Astrocyte of the spinal cord (primary cell): ENCODE results near the gene OR2A12.

ENCODE experiments used
- DNase-seq: peaks from one replicate; pipeline ENCODE4 v3.0.0; 2011; ENCODE audit warnings: low read depth, low spot score
- H3K4me3 ChIP-seq: 2 replicates; pipeline ENCODE4 v1.5.1; 2011; ENCODE audit warnings: low read depth, mild to moderate bottlenecking, low read length, moderate library complexity
- in situ Hi-C: cut with HindIII; loops from 2 replicates; pipeline ENCODE4 v1.10.0; 2017; ENCODE audit warnings: low sequenced_read_pairs
- TF ChIP-seq, protein P1 (sequence below): IDR thresholded peaks from 2 replicates; pipeline ENCODE4 v1.5.1; 2012; ENCODE audit warnings: low read depth, mild to moderate bottlenecking, low read length, inconsistent platforms

The OR2A12 gene, protein sequence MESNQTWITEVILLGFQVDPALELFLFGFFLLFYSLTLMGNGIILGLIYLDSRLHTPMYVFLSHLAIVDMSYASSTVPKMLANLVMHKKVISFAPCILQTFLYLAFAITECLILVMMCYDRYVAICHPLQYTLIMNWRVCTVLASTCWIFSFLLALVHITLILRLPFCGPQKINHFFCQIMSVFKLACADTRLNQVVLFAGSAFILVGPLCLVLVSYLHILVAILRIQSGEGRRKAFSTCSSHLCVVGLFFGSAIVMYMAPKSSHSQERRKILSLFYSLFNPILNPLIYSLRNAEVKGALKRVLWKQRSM

DNA sequence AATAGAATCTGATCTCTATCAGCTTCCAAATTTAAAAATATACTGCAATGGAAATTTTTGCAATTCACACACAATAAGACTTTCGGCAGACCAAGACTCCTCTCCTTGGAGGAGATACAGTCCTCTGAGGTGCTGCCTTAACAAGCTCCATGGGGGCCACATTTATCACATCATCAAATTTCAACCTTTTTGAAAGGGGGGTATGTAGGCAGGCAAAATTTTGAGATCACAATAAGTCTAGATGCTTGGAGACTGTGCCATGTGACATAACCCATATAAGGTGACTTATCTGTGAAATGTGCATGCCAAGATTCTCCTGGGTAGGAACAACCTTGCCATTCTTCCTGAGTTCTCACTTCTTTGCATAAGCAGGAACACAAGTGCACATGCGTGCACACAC, at the start of gene OR2A12:
OR2A12 (plus strand) TSS at position 301 of the 400 bp plus-strand sequence. CDS start 8,830 bp downstream, outside the sequence.
- DNase-seq: no peak
- TF ChIP-seq, protein P1, sequence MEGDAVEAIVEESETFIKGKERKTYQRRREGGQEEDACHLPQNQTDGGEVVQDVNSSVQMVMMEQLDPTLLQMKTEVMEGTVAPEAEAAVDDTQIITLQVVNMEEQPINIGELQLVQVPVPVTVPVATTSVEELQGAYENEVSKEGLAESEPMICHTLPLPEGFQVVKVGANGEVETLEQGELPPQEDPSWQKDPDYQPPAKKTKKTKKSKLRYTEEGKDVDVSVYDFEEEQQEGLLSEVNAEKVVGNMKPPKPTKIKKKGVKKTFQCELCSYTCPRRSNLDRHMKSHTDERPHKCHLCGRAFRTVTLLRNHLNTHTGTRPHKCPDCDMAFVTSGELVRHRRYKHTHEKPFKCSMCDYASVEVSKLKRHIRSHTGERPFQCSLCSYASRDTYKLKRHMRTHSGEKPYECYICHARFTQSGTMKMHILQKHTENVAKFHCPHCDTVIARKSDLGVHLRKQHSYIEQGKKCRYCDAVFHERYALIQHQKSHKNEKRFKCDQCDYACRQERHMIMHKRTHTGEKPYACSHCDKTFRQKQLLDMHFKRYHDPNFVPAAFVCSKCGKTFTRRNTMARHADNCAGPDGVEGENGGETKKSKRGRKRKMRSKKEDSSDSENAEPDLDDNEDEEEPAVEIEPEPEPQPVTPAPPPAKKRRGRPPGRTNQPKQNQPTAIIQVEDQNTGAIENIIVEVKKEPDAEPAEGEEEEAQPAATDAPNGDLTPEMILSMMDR: no peak
- H3K4me3 ChIP-seq: no peak within 1 kb of the TSS
- in situ Hi-C loops: no loop called here

DNA sequence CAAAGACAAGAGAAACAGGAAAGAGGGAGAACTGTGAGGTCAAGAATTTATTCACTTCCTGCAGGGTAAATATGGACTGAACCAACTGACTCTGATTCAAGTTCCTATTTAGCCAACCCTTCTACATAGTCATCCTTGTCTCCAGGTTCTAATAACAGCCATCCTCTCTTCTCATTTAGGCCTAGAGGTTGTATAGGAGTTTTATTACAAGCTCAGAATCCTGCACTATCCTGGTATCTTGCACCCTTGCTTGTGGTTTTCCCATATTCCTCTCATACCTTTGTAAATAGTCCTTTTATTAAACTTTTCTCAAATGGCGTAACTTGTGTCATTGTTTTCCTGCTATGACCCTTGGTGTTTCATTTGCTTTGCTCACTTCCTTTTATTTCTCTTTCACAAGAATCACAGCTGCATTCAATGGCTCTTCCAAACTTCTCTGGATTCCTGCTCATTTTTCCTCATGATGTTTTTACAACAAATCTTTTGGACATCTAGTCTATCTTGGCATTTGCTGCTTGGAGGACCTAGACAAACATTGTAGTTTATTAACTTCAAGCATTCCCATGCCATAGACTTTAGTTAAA, 49.7 kb upstream of the OR2A12 start:
- peak; percentile 4 for DNase-seq
- TF ChIP-seq, protein P1: no peak
- in situ Hi-C loops: no loop called here
- H3K4me3 ChIP-seq: no peak overlapping the region

DNA sequence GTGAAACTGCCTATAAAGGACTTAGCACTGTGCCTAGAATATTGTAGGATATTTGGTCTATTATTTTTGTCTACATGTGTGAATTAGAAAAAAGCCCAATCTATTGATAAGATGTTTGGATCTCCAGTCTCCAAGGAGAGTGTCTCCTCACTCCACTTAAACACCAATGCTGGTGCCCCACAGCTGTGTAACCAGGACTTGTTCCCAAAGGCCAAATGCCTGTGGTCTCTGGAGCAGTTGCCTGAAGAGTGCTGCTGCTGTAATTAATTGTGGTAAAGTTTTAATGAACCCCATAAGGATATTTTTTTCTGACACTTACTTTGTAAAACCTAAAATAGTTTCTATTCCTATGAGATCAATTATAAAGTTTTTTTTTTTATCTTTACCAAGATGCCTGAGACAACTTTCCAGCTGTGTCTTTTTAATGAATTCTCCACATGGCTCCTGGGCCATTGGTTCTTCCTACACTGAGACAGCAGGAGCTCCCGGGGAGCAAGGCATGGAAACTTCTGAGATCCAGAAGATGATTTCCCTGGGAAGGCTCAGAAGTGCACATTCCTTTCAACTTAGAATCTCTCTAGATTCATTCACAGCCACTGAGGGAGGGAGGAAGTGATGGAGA, 48.6 kb upstream of the OR2A12 start:
- DNase-seq: no peak
- H3K4me3 ChIP-seq: no peak overlapping the region
- TF ChIP-seq, protein P1: no peak
- in situ Hi-C loops: no loop called here

DNA sequence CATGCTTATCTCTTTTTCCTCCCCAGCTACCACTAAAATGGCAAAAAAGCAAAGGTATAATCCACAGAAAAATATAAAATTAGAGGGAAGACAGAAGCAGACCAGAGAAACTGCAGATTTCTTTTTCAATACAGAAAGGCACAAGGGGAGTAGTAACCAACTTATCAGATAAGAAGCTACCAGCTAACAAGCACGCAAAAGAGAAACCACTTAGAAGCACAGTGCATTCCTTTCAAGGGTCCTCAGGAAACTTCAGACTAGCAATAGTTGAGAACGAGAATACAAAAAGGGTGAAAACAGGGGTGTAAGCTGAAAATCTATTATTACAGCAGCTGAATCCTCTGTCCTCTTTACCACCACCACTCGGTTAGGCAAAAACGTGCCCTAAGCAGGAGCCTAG, 47.2 kb upstream of the OR2A12 start:
- in situ Hi-C loops: no loop called here
- no peak overlapping the region for H3K4me3 ChIP-seq
- DNase-seq: no peak
- TF ChIP-seq, protein P1: no peak

DNA sequence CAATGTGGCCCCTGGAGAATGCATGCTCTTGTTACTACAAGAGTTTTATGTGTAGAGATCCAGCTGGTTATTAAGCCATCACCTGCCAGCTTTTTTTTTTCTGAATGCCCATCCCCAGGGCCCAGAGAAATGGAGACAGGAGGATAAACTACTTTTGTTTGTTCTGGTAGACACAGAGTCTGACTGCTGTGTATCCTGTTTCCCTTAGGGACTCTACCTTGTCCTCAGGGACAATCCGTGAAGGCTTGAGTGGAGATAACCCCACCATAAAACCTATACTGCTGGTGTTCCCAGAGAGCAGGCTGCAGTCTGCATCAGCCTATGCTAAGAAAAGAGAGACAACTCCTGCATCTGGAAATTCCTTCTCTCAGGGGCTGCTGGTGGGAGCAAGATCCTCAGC, 37.4 kb upstream of the OR2A12 start, which contains the start of gene OR2A5:
OR2A5 (plus strand) TSS at position 301 of the 400 bp plus-strand sequence. CDS start 1,454 bp downstream, outside the sequence.
- in situ Hi-C loops: no loop called here
- TF ChIP-seq, protein P1: no peak
- no peak for DNase-seq

DNA sequence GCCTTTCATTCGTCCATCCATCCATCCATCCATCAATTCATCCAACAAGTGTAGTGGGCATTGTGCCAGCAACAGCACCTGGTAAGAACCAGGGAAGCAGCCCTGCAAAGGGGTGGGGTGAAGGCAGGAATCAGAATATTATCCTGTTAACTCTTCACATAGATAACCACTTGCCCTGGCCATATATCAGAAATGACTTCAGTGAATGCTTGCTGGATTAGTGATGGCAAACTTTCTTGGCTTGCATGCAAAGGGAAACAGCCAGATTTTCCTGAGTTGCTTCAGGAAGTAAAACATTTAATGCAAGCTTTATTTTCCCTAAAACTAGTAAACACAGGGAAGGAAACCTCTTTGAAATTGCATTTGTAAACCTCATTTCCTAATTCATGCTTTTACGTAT, 36.6 kb upstream of the OR2A12 start:
- TF ChIP-seq, protein P1: no peak
- in situ Hi-C loops: no loop called here

More for the DNA sequence above, 37.4 kb upstream of the OR2A12 start, which contains the start of gene OR2A5:
- no peak within 1 kb of the TSS for H3K4me3 ChIP-seq

More for the DNA sequence above, 36.6 kb upstream of the OR2A12 start:
- no peak overlapping the region for H3K4me3 ChIP-seq
- no peak for DNase-seq
